Calu3 (cell line): Measurements from ENCODE around the gene SLC35F2. TPM values are rescaled to one million over a fixed set of nuclear protein-coding genes. Genes with fewer than 3 reads are reported as not detected.
"Not testable (repeated sequence)": the region's sequence is repeated elsewhere in the genome, so short reads cannot be mapped to it uniquely, and the experiment has no call there.

ENCODE experiments used
- BruUV-seq: library from RNA; stranded (reverse); fragments of 400-500 nt; replicated peaks from 2 replicates; lab custom pipeline; 2021; lab: Mats Ljungman, UMichigan
- CTCF ChIA-PET: fragments of 300-600 bp; sonication (Branson Sonifier 250); formaldehyde crosslinking; loops from one replicate; lab custom pipeline; 2022; ENCODE audit warnings: antibody characterized with exemption; lab: Charles Lee
- DNase-seq: peaks from one replicate; pipeline ENCODE4 v3.0.0; 2022
- H3K27ac Mint-ChIP-seq: one replicate; pipeline ENCODE4 v1.8.0; 2022; ENCODE audit warnings: mixed read lengths; ENCODE audit not compliant: unreplicated experiment
- H3K27me3 Mint-ChIP-seq: one replicate; pipeline ENCODE4 v1.8.0; 2022; ENCODE audit warnings: mixed read lengths; ENCODE audit not compliant: unreplicated experiment
- H3K36me3 Mint-ChIP-seq: one replicate; pipeline ENCODE4 v1.8.0; 2022; ENCODE audit warnings: mild to moderate bottlenecking, moderate library complexity, mixed read lengths; ENCODE audit not compliant: insufficient read depth, unreplicated experiment
- H3K4me1 Mint-ChIP-seq: one replicate; pipeline ENCODE4 v1.8.0; 2022; ENCODE audit warnings: mild to moderate bottlenecking, low read depth, mixed read lengths; ENCODE audit not compliant: unreplicated experiment
- H3K4me3 Mint-ChIP-seq: one replicate; pipeline ENCODE4 v1.8.0; 2022; ENCODE audit warnings: mild to moderate bottlenecking, low read depth, moderate library complexity, mixed read lengths; ENCODE audit not compliant: unreplicated experiment
- H3K9me3 Mint-ChIP-seq: one replicate; pipeline ENCODE4 v1.8.0; 2022; ENCODE audit warnings: low read depth, mixed read lengths; ENCODE audit not compliant: unreplicated experiment
- intact Hi-C: fragments of 100-400 bp; cut with micrococcal nuclease; formaldehyde crosslinking; loops from one replicate; pipeline ENCODE4 v1.10.0; 2022; ENCODE audit not compliant: unreplicated experiment
- total RNA-seq: library from RNA; stranded (reverse); gene quantifications from 2 replicates; pipeline ENCODE4 v1.2.3, GENCODE V29; 2022
- TF ChIP-seq, protein P1 (sequence below): fragments of 200-600 bp; IDR thresholded peaks from one replicate; pipeline ENCODE4 v1.8.0; 2022; ENCODE audit warnings: antibody characterized with exemption; ENCODE audit not compliant: unreplicated experiment

Gene SLC35F2
- total RNA-seq, 1 experiment from 2014 or later = 34.5 TPM

DNA sequence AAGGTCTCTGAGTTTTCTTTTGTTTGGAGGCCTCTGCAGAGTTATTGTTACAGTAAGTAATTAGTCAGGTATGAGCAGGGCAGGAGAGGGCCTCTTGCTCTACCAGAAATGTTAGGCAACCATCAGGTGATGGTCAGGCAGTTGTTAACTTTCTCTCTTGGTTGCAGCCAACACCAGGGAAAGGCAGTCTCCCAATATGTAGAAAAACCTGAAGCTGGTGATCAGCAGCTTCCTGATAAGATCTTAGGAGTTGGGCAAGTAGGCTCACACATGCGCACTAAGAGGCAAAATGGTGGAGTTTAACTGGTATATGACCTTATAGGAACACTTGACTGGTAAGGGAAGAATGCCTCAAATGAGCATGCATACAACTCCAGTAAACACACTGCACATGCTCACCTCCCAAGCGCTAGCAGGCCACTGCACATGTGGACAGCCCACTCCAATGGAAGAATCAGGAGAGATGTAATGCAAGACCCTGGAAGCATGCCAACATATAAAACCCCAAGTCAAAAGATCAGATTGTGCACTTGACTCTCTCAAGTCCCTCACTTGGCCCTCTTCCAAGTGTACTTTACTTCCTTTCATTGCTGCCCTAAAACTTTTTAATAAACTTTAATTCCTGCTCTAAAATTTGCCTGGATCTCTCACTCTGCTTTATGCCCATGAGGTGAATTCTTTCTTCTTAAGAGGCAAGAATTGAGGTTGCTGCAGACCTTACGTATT lies 23.7 kb upstream of the SLC35F2 start:
- Mint-ChIP-seq H3K36me3 (no peaks in the 10 kb centered on the region), H3K4me1 (no peaks in the 10 kb centered on the region), H3K9me3 (no peaks in the 10 kb centered on the region), H3K4me3 (no peak overlapping the region), H3K27me3 (no peaks in the 10 kb centered on the region), H3K27ac (no peak overlapping the region)
- intact Hi-C loops = no loop called here
- CTCF ChIA-PET = no interaction called here
- TF ChIP-seq, protein P1, sequence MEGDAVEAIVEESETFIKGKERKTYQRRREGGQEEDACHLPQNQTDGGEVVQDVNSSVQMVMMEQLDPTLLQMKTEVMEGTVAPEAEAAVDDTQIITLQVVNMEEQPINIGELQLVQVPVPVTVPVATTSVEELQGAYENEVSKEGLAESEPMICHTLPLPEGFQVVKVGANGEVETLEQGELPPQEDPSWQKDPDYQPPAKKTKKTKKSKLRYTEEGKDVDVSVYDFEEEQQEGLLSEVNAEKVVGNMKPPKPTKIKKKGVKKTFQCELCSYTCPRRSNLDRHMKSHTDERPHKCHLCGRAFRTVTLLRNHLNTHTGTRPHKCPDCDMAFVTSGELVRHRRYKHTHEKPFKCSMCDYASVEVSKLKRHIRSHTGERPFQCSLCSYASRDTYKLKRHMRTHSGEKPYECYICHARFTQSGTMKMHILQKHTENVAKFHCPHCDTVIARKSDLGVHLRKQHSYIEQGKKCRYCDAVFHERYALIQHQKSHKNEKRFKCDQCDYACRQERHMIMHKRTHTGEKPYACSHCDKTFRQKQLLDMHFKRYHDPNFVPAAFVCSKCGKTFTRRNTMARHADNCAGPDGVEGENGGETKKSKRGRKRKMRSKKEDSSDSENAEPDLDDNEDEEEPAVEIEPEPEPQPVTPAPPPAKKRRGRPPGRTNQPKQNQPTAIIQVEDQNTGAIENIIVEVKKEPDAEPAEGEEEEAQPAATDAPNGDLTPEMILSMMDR = no peak
- DNase-seq = no peak
- no TSS peak for BruUV-seq

DNA sequence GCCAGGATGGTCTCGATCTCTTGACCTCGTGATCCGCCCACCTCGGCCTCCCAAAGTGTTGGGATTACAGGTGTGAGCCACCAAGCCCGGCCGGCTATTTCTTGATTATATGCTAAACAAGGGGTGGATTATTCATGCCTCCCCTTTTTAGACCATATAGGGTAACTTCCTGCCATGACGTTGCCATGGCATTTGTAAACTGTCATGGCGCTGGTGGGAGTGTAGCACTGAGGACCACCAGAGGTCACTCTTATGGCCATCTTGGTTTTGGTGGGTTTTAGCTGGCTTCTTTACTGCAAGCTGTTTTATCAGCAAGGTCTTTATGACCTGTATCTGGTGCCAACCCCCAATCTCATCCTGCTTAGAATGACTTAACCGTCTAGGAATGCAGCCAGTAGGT lies 22.9 kb upstream of the SLC35F2 start:
- H3K27me3 Mint-ChIP-seq, BruUV-seq, H3K27ac Mint-ChIP-seq, DNase-seq, H3K4me3 Mint-ChIP-seq, CTCF ChIA-PET, intact Hi-C loops, H3K36me3 Mint-ChIP-seq, H3K9me3 Mint-ChIP-seq, H3K4me1 Mint-ChIP-seq: not testable (repeated sequence)

DNA sequence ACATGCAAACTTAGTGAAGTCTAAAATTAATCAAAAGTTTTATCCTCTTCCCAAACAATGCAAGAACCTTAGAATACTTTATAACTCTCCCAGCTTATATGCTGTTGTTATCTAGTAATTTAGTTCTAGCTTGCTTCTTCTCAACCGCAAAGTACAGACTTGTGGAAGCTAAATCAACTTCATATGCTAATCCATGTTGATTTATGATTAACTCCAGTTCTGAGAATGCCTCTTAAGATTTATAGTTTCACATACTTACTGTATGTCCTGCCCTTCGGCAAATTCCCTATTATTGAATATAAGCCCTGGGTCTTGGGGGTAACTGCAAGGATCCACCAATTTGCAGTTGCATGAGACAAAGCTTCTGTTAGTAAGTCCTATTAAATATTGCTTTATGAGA lies 17.6 kb upstream of the SLC35F2 start:
- Mint-ChIP-seq H3K9me3 (no peaks in the 10 kb centered on the region), H3K4me1 (no peaks in the 10 kb centered on the region)

DNA sequence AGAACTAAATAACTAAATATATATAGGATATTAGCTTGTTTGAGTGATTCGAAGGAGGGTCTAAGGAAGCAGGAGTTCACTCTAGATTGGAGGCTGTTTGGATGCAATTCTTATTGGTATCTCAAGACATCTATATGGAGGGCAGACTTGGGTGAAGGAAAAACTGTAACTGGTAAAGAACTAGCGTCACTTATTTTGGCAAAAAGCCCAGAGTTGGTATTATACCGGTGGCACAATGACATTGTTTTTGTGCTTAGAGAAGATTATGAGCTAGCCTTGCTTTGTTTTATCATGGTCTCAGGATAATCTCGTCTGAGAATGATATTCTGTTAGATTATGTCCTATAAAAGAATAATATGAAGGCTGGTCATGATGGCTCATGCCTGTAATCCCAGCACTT lies 6.0 kb upstream of the SLC35F2 start:
- H3K4me3 Mint-ChIP-seq = no peak overlapping the region
- DNase-seq = no peak
- no TSS peak for BruUV-seq
- no peak overlapping the region for H3K27ac Mint-ChIP-seq
- peaks cover 2% of the 10 kb centered on the region for H3K36me3 Mint-ChIP-seq
- intact Hi-C loops = no loop called here
- no peaks in the 10 kb centered on the region for H3K4me1 Mint-ChIP-seq
- no peaks in the 10 kb centered on the region for H3K27me3 Mint-ChIP-seq
- TF ChIP-seq, protein P1 = no peak
- no peaks in the 10 kb centered on the region for H3K9me3 Mint-ChIP-seq
- CTCF ChIA-PET = interaction anchor here (0.6 to 1.0 kb wide), 3 partner anchors 9 to 15 kb away, joined by 3 read pairs; no protein-coding TSS in a partner anchor

More for the DNA sequence above, 17.6 kb upstream of the SLC35F2 start:
- Mint-ChIP-seq H3K36me3 (no peaks in the 10 kb centered on the region), H3K27ac (no peak overlapping the region), H3K27me3 (no peaks in the 10 kb centered on the region), H3K4me3 (no peak overlapping the region)
- no TSS peak for BruUV-seq
- intact Hi-C loops = no loop called here
- TF ChIP-seq, protein P1 = no peak
- CTCF ChIA-PET = interaction anchor here (0.9 kb wide), 1 partner anchor 12 kb away, joined by 3 read pairs; no protein-coding TSS in a partner anchor
- DNase-seq = no peak

DNA sequence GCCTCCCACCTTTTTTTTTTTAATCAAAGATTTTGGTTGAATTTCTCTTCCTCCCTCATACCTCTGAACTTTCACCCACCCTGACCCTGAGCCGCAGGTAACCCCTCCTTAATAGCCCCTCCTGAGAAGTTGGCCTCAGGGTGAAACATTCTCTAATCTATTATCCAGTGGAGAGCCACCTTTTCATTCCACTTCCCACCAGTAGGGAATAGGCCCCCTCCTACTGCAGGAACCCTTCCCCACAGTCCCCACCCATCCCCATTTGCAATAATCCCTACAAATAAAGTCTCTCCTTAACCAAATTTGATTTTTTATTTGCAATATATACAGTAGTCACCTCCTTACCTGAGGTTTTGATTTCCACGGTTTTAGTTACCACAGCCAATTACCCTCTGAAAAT lies 2.1 kb upstream of the SLC35F2 start:
- H3K27ac Mint-ChIP-seq = no peak overlapping the region
- no peak for DNase-seq
- no peaks in the 10 kb centered on the region for H3K27me3 Mint-ChIP-seq
- intact Hi-C loops = no loop called here
- CTCF ChIA-PET = no interaction called here
- no peaks in the 10 kb centered on the region for H3K4me1 Mint-ChIP-seq
- H3K9me3 Mint-ChIP-seq = no peaks in the 10 kb centered on the region
- TF ChIP-seq, protein P1 = no peak
- H3K36me3 Mint-ChIP-seq = peaks cover 36% of the 10 kb centered on the region
- H3K4me3 Mint-ChIP-seq = no peak overlapping the region
- BruUV-seq = no TSS peak

DNA sequence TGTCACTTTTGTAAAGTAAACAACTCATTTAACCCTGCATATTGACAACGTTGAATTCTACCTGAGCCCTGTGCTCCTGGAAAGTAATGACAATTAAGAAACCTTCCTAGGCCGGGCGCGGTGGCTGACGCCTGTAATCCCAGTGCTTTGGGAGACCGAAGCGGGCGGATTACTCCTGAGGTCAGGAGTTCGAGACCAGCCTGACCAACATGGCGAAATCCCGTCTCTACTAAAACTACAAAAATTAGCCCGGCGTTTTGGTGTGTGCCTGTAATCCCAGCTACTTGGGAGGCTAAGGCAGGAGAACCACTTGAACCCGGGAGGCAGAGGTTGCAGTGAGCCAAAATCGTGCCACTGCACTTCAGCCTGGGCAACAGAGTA lies 1.6 kb upstream of the SLC35F2 start:
- H3K4me3 Mint-ChIP-seq, H3K4me1 Mint-ChIP-seq, intact Hi-C loops, H3K9me3 Mint-ChIP-seq, H3K27ac Mint-ChIP-seq, BruUV-seq, DNase-seq, CTCF ChIA-PET, H3K27me3 Mint-ChIP-seq: not testable (repeated sequence)
- peaks cover 41% of the 10 kb centered on the region for H3K36me3 Mint-ChIP-seq
